PC-9 (cell line): Measurements from ENCODE around the gene PRPF39. TPM values are rescaled to one million over a fixed set of nuclear protein-coding genes. Genes with fewer than 3 reads are reported as not detected.

ENCODE experiments used
- BruUV-seq: library from RNA; stranded (reverse); fragments of 400-500 nt; replicated peaks from 2 replicates; lab custom pipeline; 2021; lab: Mats Ljungman, UMichigan
- CTCF ChIA-PET: fragments of 300-600 bp; sonication (Branson Sonifier 250); formaldehyde crosslinking; loops from one replicate; lab custom pipeline; 2022; ENCODE audit warnings: antibody characterized with exemption; lab: Charles Lee
- POLR2A ChIA-PET: fragments of 300-600 bp; sonication (Branson Sonifier 250); formaldehyde crosslinking; loops from one replicate; lab custom pipeline; 2022; ENCODE audit warnings: antibody characterized with exemption; ENCODE audit not compliant: unreplicated experiment; lab: Charles Lee
- DNase-seq, 2 experiments: peaks; one replicate each; pipeline versions ENCODE4 v3.0.0 to v3.0.0-alpha.2; 2015 to 2022; ENCODE audit warnings: mixed read lengths in 1 of 2
- H2AFZ ChIP-seq: fragments of 200-600 bp; sonication (generic); 2 replicates; pipeline ENCODE4 v1.8.1; 2017; ENCODE audit warnings: antibody characterized with exemption
- H3F3A ChIP-seq: fragments of 200-600 bp; sonication (generic); 2 replicates; pipeline ENCODE4 v1.8.1; 2017; ENCODE audit warnings: antibody characterized with exemption, mild to moderate bottlenecking, low read depth; ENCODE audit not compliant: insufficient read depth
- H3K27ac ChIP-seq: fragments of 200-600 bp; sonication (generic); 2 replicates; pipeline ENCODE4 v1.6.1; 2016; ENCODE audit warnings: mixed run types
- H3K27me3 ChIP-seq: fragments of 200-600 bp; sonication (generic); 2 replicates; pipeline ENCODE4 v1.6.1; 2016; ENCODE audit warnings: low read depth, mixed run types; ENCODE audit not compliant: insufficient read depth
- H3K36me3 ChIP-seq: fragments of 200-600 bp; sonication (generic); 2 replicates; pipeline ENCODE4 v1.6.1; 2016; ENCODE audit warnings: low read depth, mixed run types
- H3K4me1 ChIP-seq: fragments of 200-600 bp; sonication (generic); replicated peaks from 2 replicates; pipeline ENCODE4 v1.6.1; 2016; ENCODE audit warnings: mixed run types; ENCODE audit not compliant: insufficient read depth
- H3K4me2 ChIP-seq: fragments of 200-600 bp; sonication (generic); 2 replicates; pipeline ENCODE4 v1.6.1; 2017; ENCODE audit warnings: mixed run types
- H3K4me3 ChIP-seq: fragments of 200-600 bp; sonication (generic); 2 replicates; pipeline ENCODE4 v1.6.1; 2016; ENCODE audit warnings: mixed run types
- H3K79me2 ChIP-seq: fragments of 200-600 bp; sonication (generic); 2 replicates; pipeline ENCODE4 v1.6.1; 2017; ENCODE audit warnings: low read depth, mixed run types
- H3K9me2 ChIP-seq: fragments of 200-600 bp; sonication (generic); 2 replicates; pipeline ENCODE4 v1.8.1; 2017; ENCODE audit warnings: mild to moderate bottlenecking; ENCODE audit not compliant: insufficient read depth
- H3K9me3 ChIP-seq: fragments of 200-600 bp; sonication (generic); 2 replicates; pipeline ENCODE4 v1.8.1; 2016; ENCODE audit warnings: low read depth; ENCODE audit not compliant: insufficient read depth
- H4K20me1 ChIP-seq: fragments of 200-600 bp; sonication (generic); 2 replicates; pipeline ENCODE4 v1.8.1; 2017; ENCODE audit not compliant: insufficient read depth
- CTCF ChIP-seq: fragments of 200-600 bp; sonication (generic); conservative IDR thresholded peaks from 2 replicates; pipeline ENCODE4 v1.6.1; 2017; ENCODE audit warnings: mixed run types, antibody characterized with exemption, mild to moderate bottlenecking, moderate library complexity
- EZH2 ChIP-seq: fragments of 200-600 bp; sonication (generic); IDR thresholded peaks from 2 replicates; pipeline ENCODE4 v1.8.0; 2017; ENCODE audit warnings: antibody characterized with exemption, low read depth
- intact Hi-C: fragments of 100-400 bp; cut with micrococcal nuclease; formaldehyde crosslinking; loops from one replicate; pipeline ENCODE4 v1.10.0; 2022; ENCODE audit not compliant: unreplicated experiment
- total RNA-seq: library from RNA; stranded (reverse); gene quantifications from 2 replicates; pipeline ENCODE4 v1.2.3, GENCODE V29; 2021

PRPF39 gene
- total RNA-seq, 1 experiment from 2014 or later, result 37.2 TPM

GRCh38 chr14:45135156-45135555, 51.2 kb downstream of the PRPF39 start:
- intact Hi-C loops, result no loop called here
- H3K9me2 ChIP-seq, result no peaks in the 10 kb centered on the region
- H3F3A ChIP-seq, result peaks cover 7% of the 10 kb centered on the region; the same call in 1 of the 2 replicates
- 0 out of 2 replicates have a peak, but pooled peaks cover 3% of the 10 kb centered on the region for H4K20me1 ChIP-seq
- peaks cover 27% of the 10 kb centered on the region for H3K4me1 ChIP-seq
- peak overlapping the region; percentile 92 for H2AFZ ChIP-seq
- ChIA-PET POLR2A (interaction anchor here (0.6 kb wide), 1 partner anchor 109 kb away, joined by 7 read pairs; no protein-coding TSS in a partner anchor), CTCF (no interaction called here)
- peak overlapping the region; percentile 72 for H3K27ac ChIP-seq
- TF ChIP-seq EZH2 (no peak), CTCF (no peak)
- H3K27me3 ChIP-seq, result no peaks in the 10 kb centered on the region
- peaks cover 66% of the 10 kb centered on the region for H3K79me2 ChIP-seq
- H3K4me2 ChIP-seq, result peak overlapping the region; percentile 89
- H3K36me3 ChIP-seq, result no peaks in the 10 kb centered on the region
- no TSS peak for BruUV-seq
- DNase-seq, result peak in 1 of 2 experiments; percentile 37
- no peaks in the 10 kb centered on the region for H3K9me3 ChIP-seq
- H3K4me3 ChIP-seq, result peak overlapping the region; percentile 94

- Histone ChIP-seq H3K36me3 (no peaks in the 10 kb centered on the region), H3K4me1 (peaks cover 27% of the 10 kb centered on the region), H3K4me3 (peak within 1 kb of the TSS; percentile 94), H3F3A (peaks cover 7% of the 10 kb centered on the region; the same call in 1 of the 2 replicates), H3K4me2 (peak within 1 kb of the TSS; percentile 89), H2AFZ (peak within 1 kb of the TSS; percentile 92), H3K27ac (peak within 1 kb of the TSS; percentile 72), H3K27me3 (no peaks in the 10 kb centered on the region), H4K20me1 (0 out of 2 replicates have a peak, but pooled peaks cover 3% of the 10 kb centered on the region), H3K9me3 (no peaks in the 10 kb centered on the region), H3K79me2 (peaks cover 73% of the 10 kb centered on the region), H3K9me2 (no peaks in the 10 kb centered on the region)
- DNase-seq, result peak; percentile 86 to 92
- no peak for TF ChIP-seq EZH2
- TF ChIP-seq CTCF, result no peak
- ChIA-PET CTCF (no interaction called here), POLR2A (no interaction called here)
- TSS peak; percentile 43 for BruUV-seq
- intact Hi-C loops, result no loop called here
Measured at GRCh38 chr14:45135659-45136395, 51.9 kb downstream of the PRPF39 start, which contains the start of gene FANCM. FANCM (plus strand) TSS chr14:45135930; CDS start chr14:45136032, 102 bp downstream.

GRCh38 chr14:45136399-45136798, 52.5 kb downstream of the PRPF39 start:
- peaks cover 27% of the 10 kb centered on the region for H3K4me1 ChIP-seq
- H3K9me3 ChIP-seq, result no peaks in the 10 kb centered on the region
- peaks cover 74% of the 10 kb centered on the region for H3K79me2 ChIP-seq
- BruUV-seq, result no TSS peak
- no peak for TF ChIP-seq EZH2
- TF ChIP-seq CTCF, result no peak
- peak overlapping the region; percentile 89 for H3K4me2 ChIP-seq
- H3K4me3 ChIP-seq, result peak overlapping the region; percentile 94
- intact Hi-C loops, result no loop called here
- H3F3A ChIP-seq, result peaks cover 7% of the 10 kb centered on the region; the same call in 1 of the 2 replicates
- H3K27ac ChIP-seq, result no peak overlapping the region
- ChIA-PET POLR2A (no interaction called here), CTCF (no interaction called here)
- H2AFZ ChIP-seq, result peak overlapping the region; percentile 92
- H3K27me3 ChIP-seq, result no peaks in the 10 kb centered on the region
- H3K9me2 ChIP-seq, result no peaks in the 10 kb centered on the region
- H3K36me3 ChIP-seq, result no peaks in the 10 kb centered on the region
- DNase-seq, result no peak
- H4K20me1 ChIP-seq, result 0 out of 2 replicates have a peak, but pooled peaks cover 3% of the 10 kb centered on the region
